Stomach smooth muscle (tissue), 2 donors: ENCODE results near the gene FASLG.

Experiments used
- H3K27ac ChIP-seq: one replicate; pipeline ENCODE4 v1.7.0; 2013; ENCODE audit warnings: mild to moderate bottlenecking, low read length, inconsistent platforms
- H3K27me3 ChIP-seq, 2 donors: one replicate each; pipeline ENCODE4 v1.7.0; 2013; ENCODE audit warnings: low read length in 2 of 2; ENCODE audit not compliant: insufficient read depth in 2 of 2, control insufficient read depth in 1 of 2
- H3K36me3 ChIP-seq, 2 donors: one replicate each; pipeline ENCODE4 v1.7.0; 2013; ENCODE audit warnings: low read length in 2 of 2; ENCODE audit not compliant: control insufficient read depth in 2 of 2, insufficient read depth in 2 of 2
- H3K4me1 ChIP-seq: one replicate; pipeline ENCODE4 v1.7.0; 2013; ENCODE audit warnings: low read length; ENCODE audit not compliant: control insufficient read depth, insufficient read depth
- H3K4me3 ChIP-seq, 2 donors: one replicate each; pipeline ENCODE4 v1.7.0; 2013; ENCODE audit warnings: low read length in 2 of 2
- H3K9ac ChIP-seq, 2 donors: one replicate each; pipeline ENCODE4 v1.7.0; 2013; ENCODE audit warnings: low read length in 2 of 2, mild to moderate bottlenecking in 1 of 2
- H3K9me3 ChIP-seq, 2 donors: one replicate each; pipeline ENCODE4 v1.7.0; 2013; ENCODE audit warnings: low read length in 2 of 2; ENCODE audit not compliant: control insufficient read depth in 2 of 2
- donor health status: healthy.
- donor health status: Pancreatic carcinoma.

Gene FASLG

DNA sequence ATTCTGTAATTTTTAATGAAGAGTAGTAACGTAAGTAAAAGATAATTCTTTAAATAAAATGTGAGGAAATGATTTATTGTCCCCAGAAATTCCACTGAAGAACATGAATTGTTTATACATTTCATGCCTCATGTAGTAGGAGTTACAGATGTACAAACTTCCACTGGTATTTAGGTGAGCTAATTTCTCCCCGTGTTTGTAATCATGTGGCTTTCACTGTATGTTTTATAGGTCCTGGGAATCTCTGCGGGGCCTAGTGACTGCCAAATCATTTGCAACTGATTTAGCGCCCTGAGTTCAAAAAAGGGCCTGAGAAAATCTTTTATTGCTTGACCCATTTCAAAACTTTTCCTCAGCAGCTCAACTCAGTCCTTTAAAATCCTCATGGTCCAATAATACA, 30.5 kb upstream of the FASLG start:
- H3K4me3 ChIP-seq: no peak overlapping the region
- no peaks in the 10 kb centered on the region for H3K4me1 ChIP-seq
- peaks cover 0 to 6% of the 10 kb centered on the region in 2 donors for H3K9me3 ChIP-seq
- H3K36me3 ChIP-seq: no peaks in the 10 kb centered on the region
- no peaks in the 10 kb centered on the region for H3K27me3 ChIP-seq
- no peak overlapping the region for H3K27ac ChIP-seq
- H3K9ac ChIP-seq: no peak overlapping the region

DNA sequence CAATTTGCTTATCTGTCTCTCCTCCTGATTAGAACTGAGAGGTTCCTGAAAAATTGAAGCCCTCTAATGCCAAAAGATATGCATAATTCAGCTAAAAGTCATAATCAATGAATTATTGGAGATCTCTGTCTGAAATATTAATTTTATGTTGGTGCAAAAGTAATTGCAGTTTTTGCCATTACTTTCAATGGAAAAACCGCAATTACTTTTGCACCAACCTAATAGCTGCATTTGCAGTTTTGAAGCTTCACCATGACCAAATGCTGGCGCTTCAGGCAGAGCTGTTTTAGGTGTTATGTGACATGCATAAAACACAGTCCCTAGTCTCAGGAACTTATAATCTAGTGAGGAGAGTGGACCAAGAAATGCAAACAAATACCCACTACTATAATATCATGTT, 29.7 kb upstream of the FASLG start:
- Histone ChIP-seq H3K27me3 (no peaks in the 10 kb centered on the region), H3K4me3 (no peak overlapping the region), H3K27ac (no peak overlapping the region), H3K9me3 (peaks cover 0 to 6% of the 10 kb centered on the region in 2 donors), H3K36me3 (no peaks in the 10 kb centered on the region), H3K9ac (no peak overlapping the region), H3K4me1 (no peaks in the 10 kb centered on the region)

DNA sequence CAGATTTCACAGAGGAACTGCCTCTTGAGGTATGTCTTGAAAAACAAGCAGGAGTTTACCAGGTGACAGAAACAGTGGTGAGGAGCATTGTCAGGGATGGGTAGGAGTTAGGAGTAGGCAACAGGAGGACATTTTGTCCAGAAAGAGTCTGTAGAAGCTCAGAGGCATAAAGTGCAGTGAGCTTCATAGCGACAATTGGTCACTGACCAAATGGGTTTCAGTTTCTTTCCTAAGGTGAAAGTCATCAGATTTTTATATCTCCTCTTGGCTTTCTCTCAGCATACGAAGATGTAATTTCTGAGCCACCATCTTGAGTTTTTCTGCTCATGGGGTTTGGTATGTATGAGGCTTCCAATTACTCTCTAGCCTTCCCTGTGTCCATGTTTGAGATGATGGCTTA, 29.3 kb upstream of the FASLG start:
- no peak overlapping the region for H3K4me3 ChIP-seq

DNA sequence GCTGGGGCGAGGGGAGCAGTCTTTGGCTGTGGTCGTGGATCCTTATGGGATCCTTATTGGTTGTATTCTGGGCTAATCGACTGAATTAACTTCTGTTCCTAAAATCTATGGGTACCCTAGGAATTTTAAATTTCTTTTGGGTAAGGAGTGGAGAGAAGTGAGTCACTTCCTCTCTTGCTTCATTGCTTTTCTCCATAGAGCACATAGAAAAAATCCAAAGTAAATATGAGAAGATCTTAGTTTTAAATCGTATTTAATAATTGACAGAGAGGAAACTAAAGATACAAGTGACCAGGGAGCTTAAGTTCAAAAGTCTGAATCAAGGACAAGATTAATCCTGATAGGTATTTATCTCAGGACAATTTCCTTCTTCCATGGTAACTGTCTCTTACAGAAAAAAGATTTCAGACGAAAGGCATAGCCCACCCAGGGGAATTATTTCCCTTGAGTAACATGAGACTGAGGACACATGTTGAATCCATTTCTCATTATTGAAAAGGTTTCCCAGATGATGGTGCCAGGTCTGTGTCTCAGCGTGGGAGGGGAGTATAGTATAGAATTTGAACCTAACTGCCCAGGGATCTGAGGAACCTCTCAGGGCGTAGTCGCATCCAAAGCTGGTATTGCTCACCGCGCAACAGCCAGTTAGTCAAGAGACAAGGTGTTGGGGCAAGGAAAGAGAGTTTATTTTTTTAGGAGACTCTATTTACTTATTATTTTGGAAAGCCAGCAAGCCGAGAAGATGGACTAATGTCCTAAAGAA, 28.7 kb upstream of the FASLG start:
- Histone ChIP-seq H3K36me3 (no peaks in the 10 kb centered on the region), H3K27ac (no peak overlapping the region), H3K4me1 (no peaks in the 10 kb centered on the region), H3K4me3 (no peak overlapping the region), H3K27me3 (no peaks in the 10 kb centered on the region), H3K9me3 (peaks cover 0 to 6% of the 10 kb centered on the region in 2 donors), H3K9ac (no peak overlapping the region)

More for the DNA sequence above, 29.3 kb upstream of the FASLG start:
- Histone ChIP-seq H3K27me3 (no peaks in the 10 kb centered on the region), H3K27ac (no peak overlapping the region), H3K9me3 (peaks cover 0 to 6% of the 10 kb centered on the region in 2 donors), H3K36me3 (no peaks in the 10 kb centered on the region), H3K9ac (no peak overlapping the region), H3K4me1 (no peaks in the 10 kb centered on the region)

DNA sequence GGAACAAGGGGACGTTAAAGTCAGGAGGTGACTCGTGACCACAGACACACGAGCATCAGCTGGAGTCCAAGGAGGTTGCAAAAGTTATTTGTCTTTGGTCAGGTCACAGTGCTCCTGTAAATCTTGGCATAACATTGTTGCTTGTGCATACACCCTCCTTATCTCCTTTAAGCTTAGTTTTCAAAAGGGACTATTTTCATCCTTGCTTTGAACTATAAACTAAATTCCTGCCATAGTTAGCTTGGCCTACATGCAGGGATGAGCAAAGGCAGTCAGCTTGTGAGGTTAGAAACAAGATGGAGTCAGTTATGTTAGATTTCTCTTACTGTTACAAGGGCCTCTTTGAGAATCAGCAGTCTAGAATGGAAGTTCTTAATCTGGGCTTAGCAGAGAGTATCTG, 28.0 kb upstream of the FASLG start:
- H3K9me3 ChIP-seq: peaks cover 0 to 6% of the 10 kb centered on the region in 2 donors
- H3K4me3 ChIP-seq: no peak overlapping the region
- H3K27ac ChIP-seq: no peak overlapping the region
- H3K27me3 ChIP-seq: no peaks in the 10 kb centered on the region
- no peaks in the 10 kb centered on the region for H3K4me1 ChIP-seq
- no peaks in the 10 kb centered on the region for H3K36me3 ChIP-seq
- H3K9ac ChIP-seq: no peak overlapping the region

DNA sequence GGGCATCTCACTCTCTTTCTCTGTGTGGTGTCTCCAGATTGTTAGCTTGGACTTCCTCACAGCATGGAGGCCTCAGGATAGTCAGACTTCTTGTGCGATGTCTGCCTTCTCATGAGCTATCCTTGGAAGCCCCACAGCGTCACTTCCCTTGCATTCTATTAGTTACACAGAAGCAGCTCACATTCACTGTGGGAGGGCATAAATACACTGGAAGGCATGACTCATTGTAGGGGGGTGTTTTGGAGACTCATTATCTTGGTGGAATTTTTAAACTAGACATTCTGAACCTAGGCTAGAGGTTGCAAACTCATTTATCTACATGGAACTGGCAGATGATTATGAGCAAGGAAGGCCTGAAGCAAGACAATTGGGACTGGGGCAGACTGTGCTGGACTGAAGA, 21.4 kb upstream of the FASLG start:
- Histone ChIP-seq H3K36me3 (no peaks in the 10 kb centered on the region), H3K4me1 (no peaks in the 10 kb centered on the region), H3K9ac (no peak overlapping the region), H3K27me3 (no peaks in the 10 kb centered on the region), H3K9me3 (no peaks in the 10 kb centered on the region), H3K4me3 (no peak overlapping the region), H3K27ac (no peak overlapping the region)

DNA sequence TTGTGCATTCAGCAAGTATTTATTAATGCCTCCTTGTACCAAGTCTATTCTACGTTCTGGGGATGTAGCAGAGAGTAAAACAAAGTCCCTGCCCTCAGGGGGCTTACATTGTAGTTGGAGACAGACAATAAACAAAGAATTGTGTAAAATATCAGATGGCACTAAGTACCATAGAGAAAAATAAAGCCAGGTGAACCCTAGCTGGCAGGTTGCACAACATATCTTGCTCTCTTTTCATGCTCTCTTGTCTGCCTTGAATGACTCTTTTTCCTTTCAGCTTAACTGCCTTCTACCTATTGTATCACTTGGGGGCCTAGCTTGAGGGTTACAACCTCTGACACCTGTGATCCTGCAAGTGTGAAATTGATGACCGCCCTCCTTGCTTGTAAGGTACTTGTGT, 20.7 kb upstream of the FASLG start:
- H3K4me1 ChIP-seq: no peaks in the 10 kb centered on the region
- H3K9ac ChIP-seq: no peak overlapping the region
- no peaks in the 10 kb centered on the region for H3K9me3 ChIP-seq
- no peak overlapping the region for H3K27ac ChIP-seq
- no peaks in the 10 kb centered on the region for H3K27me3 ChIP-seq
- no peaks in the 10 kb centered on the region for H3K36me3 ChIP-seq
- no peak overlapping the region for H3K4me3 ChIP-seq

DNA sequence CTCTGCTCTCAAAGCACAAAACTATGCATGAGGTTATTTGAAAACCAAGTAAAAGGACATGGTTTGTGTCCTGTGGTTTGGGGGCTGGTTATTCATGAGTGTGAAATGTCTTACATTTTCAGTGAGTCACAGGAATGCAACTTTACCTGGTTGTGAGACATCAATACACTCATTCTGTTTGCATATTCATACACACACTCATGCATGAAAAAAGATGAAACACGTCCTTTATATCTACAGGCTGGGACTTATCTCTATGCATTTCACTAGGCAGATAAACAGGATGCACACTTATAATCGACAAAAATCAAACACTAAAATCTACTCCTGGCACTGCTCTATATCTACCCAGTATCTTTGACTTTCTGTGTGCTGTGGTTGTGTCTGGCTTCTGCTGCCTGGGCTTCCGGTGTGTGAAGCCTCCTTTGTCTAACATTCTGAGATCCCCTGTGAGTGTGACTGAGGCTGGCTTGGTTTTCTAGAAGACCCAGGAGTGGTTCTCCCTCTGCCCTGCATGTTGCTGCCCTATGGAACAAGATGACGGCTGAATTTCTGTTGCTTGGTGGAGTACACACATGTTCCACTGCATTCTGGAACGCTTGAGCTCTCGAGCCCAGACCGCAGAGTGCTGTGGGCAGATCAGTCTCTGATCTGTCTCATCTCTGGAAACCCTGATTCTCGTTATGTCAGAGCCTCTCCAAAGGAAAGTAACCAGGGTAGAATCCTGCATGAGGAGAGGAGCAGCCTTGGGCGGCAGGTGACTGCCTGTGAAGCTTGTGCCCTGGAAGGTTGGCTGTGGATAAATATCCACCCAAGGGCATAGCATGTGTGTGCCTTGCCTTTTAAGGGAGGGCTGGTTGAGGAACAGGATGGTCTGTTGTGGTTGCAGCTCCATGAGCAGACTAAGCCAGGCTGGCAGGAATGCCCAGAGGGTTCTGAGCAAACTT, 19.7 kb upstream of the FASLG start:
- Histone ChIP-seq H3K27me3 (no peaks in the 10 kb centered on the region), H3K4me3 (no peak overlapping the region), H3K9ac (no peak overlapping the region), H3K4me1 (no peaks in the 10 kb centered on the region), H3K36me3 (no peaks in the 10 kb centered on the region), H3K27ac (no peak overlapping the region), H3K9me3 (no peaks in the 10 kb centered on the region)

DNA sequence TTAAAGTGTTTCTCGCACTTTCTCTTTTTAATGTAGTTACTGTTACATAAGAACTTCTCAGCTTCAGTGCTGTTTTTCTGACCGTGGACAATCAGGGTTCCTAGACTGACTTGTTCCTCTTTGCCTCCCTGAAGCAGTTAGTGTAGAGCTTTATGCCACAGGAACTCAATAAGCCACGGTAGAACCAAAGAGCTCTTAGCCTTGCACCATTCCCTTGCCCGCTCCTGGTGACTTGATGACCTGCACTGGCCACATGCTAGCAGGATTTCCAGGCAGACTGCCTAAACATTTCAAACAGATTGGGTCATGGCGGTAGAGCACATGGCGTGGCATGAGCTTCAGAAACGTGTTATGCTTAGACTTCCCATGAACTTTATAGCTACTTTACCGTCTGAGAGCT, 18.8 kb upstream of the FASLG start:
- Histone ChIP-seq H3K9ac (no peak overlapping the region), H3K27ac (no peak overlapping the region), H3K9me3 (no peaks in the 10 kb centered on the region)

DNA sequence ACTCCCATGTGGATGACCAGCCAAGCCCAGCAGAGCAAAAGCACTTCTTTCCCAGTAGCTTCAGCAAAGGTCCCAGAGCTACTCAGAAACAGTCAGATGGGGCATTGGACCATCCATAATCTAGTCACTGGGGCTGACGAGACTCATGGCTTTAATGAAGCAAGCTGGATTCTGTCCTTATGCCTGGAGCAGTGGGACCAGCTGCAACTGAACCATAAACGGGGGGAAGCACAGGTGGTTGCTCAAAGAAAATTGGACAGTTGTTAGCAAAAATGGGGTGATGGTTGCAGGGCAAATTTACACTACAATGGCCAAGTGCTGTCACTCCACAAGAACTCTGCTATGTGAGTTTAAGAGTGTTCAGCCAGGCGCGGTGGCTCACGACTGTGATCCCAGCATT, 17.4 kb upstream of the FASLG start:
- Histone ChIP-seq H3K9ac (no peak overlapping the region), H3K27me3 (no peaks in the 10 kb centered on the region), H3K27ac (no peak overlapping the region), H3K4me3 (no peak overlapping the region), H3K36me3 (no peaks in the 10 kb centered on the region), H3K9me3 (no peaks in the 10 kb centered on the region), H3K4me1 (no peaks in the 10 kb centered on the region)

More for the DNA sequence above, 18.8 kb upstream of the FASLG start:
- Histone ChIP-seq H3K36me3 (no peaks in the 10 kb centered on the region), H3K27me3 (no peaks in the 10 kb centered on the region), H3K4me3 (no peak overlapping the region), H3K4me1 (no peaks in the 10 kb centered on the region)

DNA sequence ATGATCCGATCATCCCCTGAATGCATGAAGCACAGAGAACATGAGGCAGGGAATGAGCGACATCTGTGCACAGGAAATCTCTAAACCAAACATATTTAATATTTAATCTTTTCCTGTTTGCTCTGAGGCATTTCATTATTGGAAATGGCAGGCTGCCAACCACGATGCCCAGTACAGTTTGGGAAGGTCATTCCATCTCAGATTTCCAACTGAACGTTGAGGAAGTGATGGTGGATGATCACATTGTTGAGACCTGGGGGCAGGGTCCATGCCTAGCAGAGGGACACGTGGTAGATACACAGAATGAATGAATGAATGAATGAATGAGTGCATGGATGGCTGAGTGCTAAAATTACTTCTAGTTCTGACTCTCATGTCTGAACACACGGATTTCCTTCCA, 15.9 kb upstream of the FASLG start:
- H3K4me3 ChIP-seq: no peak overlapping the region
- H3K9ac ChIP-seq: no peak overlapping the region
- no peak overlapping the region for H3K27ac ChIP-seq
- H3K4me1 ChIP-seq: no peaks in the 10 kb centered on the region
- H3K36me3 ChIP-seq: no peaks in the 10 kb centered on the region
- H3K9me3 ChIP-seq: no peaks in the 10 kb centered on the region
- peaks cover 0 to 2% of the 10 kb centered on the region in 2 donors for H3K27me3 ChIP-seq
